GM21737 (cell line): ENCODE data around the gene DLL3.

Source experiments
- ATAC-seq: cut with Tn5 transposase; IDR thresholded peaks from one replicate; pipeline ENCODE4 v1.9.1; 2021; ENCODE audit warnings: mild to moderate bottlenecking, moderate library complexity; ENCODE audit not compliant: unreplicated experiment

The DLL3 gene

DNA sequence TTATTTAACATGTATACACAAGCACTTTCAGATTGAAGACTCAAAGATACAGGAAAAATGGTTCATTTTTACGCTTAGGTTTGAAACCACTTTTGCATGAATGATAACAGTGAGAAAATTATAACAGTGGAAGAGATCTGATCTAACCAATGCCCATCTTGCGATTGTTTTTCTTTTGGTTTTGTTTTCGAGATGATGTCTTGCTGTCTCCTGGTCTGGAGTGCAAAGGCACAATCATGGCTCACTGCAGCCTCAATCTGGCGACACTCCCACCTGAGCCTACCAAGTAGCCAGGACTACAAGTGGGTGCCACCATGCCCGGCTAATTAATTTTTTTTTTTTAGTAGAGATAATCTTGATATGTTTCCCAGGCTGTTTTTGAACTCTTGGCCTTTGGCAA is 51.5 kb downstream of the DLL3 start:
- no peak for ATAC-seq

DNA sequence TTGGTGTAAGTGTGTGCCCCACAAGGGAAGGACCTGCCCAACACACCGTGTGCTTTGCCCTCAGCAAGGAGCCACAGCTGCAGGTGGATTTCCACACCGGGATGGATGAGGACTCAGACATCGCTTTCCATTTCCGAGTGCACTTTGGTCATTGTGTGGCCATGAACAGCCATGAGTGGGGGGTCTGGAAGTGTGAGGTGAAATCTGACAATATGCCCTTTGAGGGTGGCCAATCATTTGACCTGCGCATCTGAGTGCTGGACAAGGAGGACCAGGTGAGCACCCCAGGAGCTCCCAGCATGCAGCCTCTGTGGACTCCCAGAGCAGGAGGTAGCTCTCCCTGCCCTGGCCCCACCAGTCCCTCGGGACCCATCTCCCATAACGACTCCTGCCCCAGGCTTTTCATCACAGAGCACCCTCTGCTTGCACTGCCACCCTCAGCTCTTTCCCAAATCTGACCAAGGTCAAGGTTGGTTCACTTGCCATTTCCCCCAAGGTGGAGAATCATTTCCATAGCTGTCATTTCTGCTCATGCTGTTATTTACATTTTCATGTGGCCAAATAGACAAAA is 54.4 kb downstream of the DLL3 start:
- no peak for ATAC-seq

DNA sequence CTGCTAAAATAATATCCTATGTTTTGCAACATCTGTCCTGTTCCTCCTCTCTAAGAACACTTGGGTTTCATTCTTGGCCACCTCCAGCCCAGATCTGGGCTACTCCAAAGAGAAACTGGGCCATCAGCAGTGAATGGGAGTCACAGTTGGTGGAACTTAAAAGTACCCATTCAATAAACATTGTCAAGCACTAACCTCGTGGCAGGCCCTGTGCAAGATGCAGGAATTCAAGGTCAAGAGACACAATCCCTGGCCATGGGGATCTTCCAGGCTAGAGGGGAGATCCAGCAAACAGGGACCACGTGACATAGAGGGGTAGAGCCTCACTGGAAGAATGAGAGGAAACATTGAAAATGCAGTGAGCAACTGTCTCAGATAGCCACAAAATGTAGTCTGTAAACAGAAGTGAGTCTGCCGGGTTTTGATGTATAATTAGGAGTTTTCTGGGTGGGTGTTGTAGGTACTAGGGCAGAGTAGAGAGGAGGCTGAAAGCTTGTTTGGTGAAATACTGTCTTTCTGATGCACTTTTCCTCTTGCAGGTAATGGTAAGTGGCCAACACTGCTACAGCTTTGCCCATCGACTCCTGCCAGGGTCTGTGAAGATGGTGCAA is 56.1 kb downstream of the DLL3 start:
- no peak for ATAC-seq

DNA sequence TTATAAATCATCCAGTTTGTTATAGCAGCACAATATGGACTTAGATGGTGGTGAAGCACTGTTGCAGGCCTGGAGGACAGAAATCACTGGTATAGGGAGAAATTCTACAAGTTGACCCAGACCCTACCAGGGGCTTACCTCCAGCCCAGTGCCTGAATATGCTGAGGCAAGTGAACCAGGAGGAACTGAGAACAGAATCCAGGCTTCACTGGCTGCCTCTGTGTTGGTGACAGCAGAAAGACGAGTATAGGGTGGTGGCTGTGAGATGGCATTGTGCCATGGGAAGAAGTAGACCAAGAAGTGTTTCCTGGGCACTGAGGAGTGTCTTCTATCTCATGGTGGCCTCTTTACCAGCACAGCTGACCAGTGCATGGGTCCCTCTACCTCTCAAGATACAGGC is 57.1 kb downstream of the DLL3 start:
- no peak for ATAC-seq
